GM12801 (cell line): ENCODE results near the gene USB1.

Source experiments
- TF ChIP-seq, protein P1 (sequence below): IDR thresholded peaks from one replicate; pipeline ENCODE4 v1.5.1; 2011; ENCODE audit warnings: control low read depth; ENCODE audit not compliant: insufficient read length; ENCODE audit errors: extremely low read depth

USB1 gene

DNA sequence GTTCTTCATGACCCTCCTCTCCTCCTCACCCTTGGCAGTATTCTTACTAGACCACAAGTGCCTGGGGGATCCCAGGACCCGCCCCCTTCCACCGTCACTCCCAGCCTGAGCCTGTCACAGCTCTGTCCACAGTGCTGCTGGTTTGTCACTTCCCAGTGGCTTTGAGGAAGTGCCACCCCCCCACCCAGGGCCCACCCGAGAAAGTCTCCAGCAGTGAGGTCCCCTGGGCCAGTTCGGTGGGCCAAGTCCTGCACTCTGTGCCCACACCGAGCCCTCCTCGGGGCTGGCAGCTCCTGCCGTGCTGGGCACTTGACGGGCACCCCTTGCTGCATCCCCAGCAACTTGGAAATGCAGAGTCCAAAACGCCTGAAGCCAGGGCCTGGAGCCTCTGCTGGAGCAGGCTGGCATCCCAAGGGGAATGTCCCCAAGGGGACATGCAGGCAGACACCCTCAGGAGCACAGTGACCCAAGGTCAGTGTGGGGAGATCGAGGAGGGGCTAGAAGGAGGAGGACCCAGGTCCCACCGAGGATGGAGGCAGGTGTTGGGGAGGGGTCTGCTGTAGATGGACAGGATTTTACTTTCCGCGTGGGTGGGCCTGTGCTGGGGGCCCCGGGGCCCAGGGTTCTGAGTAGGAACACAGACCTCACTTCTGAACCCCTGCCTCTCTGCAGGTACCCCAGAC, 39.9 kb downstream of the USB1 start:
- TF ChIP-seq, protein P1, sequence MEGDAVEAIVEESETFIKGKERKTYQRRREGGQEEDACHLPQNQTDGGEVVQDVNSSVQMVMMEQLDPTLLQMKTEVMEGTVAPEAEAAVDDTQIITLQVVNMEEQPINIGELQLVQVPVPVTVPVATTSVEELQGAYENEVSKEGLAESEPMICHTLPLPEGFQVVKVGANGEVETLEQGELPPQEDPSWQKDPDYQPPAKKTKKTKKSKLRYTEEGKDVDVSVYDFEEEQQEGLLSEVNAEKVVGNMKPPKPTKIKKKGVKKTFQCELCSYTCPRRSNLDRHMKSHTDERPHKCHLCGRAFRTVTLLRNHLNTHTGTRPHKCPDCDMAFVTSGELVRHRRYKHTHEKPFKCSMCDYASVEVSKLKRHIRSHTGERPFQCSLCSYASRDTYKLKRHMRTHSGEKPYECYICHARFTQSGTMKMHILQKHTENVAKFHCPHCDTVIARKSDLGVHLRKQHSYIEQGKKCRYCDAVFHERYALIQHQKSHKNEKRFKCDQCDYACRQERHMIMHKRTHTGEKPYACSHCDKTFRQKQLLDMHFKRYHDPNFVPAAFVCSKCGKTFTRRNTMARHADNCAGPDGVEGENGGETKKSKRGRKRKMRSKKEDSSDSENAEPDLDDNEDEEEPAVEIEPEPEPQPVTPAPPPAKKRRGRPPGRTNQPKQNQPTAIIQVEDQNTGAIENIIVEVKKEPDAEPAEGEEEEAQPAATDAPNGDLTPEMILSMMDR, result no peak

DNA sequence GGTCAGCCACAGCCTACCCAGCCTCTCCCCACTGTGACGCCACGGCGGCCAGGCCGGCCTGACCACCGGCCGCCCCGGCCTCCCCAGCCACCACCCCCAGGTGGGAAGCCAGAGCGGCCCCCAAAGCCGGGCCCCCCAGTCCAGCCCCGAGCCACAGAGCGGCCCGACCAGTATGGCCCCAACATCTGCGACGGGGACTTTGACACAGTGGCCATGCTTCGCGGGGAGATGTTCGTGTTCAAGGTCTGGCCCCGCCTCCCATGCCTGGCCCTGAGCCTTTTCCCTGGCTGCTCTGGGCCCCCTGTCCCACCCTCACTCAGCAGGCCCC, 40.4 kb downstream of the USB1 start:
- TF ChIP-seq, protein P1, result no peak

DNA sequence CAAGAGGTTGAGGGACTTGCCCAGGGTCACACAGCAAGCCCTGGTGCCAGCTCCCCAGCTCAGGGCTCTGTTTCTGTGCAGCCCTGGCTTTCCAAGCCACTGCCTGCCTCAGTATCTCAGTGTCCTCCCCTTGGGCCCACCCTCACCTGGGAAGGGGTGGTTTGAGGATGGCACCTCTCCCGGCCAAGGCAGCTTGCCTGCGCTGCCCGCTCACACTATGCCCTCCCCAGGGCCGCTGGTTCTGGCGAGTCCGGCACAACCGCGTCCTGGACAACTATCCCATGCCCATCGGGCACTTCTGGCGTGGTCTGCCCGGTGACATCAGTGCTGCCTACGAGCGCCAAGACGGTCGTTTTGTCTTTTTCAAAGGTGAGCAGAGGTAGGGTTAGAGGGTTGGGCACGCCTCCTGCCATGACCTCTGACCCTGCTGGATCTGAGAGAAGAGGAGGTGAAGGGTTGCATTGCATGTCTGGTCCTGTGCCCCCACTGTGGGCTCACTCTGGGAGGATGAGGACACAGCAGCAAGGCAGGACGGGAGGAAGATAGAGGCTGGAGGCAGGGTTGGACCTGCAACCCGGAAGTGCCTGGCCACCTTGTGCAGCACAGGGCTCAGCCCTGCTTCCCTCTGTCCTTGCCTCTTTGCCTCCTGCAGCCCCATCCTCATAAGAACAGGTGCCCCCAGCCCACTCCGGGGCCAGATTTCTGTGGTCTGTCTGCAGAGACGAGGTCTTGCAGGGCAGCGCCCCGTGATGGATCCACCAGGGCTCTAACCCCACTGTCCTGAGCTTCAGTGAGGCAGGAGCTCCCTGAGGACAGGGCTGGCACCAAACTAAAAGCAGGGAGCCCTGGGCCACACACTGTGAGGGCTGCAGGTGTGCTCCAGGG, 41.0 kb downstream of the USB1 start:
- TF ChIP-seq, protein P1, result no peak

DNA sequence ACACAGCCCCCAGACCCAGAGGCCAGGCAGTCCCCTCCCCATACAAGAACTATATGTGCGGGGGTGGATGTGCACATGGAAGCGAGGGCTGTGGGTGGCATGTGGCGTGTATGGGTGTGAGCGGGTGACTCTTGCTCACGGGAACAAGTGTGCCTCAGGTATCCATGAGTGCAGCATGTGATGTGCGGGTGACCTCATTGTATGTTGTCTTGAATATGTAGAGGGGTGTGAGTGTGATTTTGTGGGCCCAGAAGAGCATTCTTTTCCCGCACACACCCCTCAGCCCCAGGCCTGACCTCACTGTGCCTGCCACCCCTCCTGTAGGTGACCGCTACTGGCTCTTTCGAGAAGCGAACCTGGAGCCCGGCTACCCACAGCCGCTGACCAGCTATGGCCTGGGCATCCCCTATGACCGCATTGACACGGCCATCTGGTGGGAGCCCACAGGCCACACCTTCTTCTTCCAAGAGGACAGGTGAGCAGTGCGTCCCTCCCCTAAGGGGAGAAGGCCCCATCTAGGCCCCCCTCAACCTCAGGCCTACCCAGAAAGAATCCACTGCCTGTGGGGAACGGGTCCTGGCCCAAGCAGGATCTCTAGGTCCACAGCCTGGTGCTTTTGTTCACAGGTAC, 41.8 kb downstream of the USB1 start:
- TF ChIP-seq, protein P1, result no peak

DNA sequence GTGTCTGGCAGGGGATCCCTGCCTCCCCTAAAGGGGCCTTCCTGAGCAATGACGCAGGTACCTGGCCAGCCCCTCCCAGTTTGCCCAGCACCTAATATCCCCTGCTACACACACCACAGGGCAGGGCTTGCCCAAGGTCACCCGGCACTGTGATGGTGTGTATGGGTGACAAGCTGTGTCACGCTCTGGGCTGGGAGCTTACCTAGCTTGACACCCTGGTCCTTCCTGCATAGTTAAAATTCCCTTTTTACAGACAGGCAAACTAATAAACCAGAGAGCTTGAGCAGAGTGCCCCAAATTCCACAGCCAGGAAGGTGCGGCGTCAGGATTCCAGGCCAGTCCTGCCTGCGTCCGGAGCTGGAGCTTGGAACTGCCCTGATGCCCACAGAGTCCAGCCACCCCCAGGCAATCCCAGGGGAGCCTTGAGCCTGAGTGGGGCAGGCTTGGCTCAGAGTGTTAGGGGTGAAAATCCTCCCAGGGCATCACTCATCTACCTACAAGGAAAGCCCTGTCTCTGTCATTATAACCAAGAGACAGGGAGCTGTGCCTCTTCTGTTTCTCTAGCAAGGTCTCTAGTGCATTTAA, 42.5 kb downstream of the USB1 start:
- TF ChIP-seq, protein P1, result no peak

DNA sequence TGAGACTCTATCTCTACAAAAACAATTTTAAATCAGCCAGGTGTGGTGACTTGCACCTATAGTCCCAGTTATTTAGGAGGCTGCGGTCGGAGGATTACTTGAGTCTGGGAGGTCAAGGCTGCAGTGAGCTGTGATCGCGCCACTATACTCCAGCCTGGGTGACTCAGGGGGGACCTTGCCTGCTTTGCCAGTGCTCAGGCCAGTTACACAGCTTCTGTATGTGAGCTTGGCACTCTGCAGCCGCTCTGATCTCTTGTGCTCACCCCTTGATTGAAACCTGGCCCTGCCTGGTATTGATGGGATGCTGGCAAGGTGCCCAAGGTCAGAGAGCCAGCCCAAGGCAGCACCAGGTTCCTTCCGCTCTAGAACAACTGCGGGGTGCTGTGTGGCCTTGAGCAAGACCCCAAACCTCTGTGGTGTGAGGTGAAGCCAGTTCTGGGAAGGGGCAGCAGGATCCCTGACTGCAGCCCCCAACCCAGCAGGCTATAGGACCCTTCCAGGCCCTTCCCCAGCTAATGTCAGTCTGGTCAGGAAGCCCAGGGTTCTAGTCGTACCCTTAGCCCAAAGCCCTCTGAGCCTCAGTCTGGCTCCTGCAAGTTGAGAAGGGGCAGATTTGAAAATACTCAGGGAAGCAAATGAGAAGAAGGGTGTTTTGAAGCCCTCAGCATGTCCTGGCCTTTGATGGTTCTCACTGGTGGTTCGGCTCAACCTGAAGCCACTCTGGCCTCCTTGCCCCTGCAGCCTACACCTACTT, 43.2 kb downstream of the USB1 start:
- TF ChIP-seq, protein P1, result no peak
